Heart left ventricle (tissue), 16 donors: Measurements from ENCODE around the gene IL17A. TPM values are rescaled to one million over a fixed set of nuclear protein-coding genes. Genes with fewer than 3 reads are reported as not detected.

ENCODE experiments used
- ATAC-seq, 4 donors: fragments of 200-7000 bp; cut with Tn5 transposase; one replicate each; pipeline ENCODE4 v1.9.1; 2020 to 2022; ENCODE audit warnings: moderate library complexity in 4 of 4, mild to moderate bottlenecking in 3 of 4, moderate number of reproducible peaks in 1 of 4
- DNase-seq, 5 donors: peaks; one replicate each; pipeline ENCODE4 v3.0.0-alpha.2; 2020
- H3K27ac ChIP-seq, 12 donors: fragments of 200-600 bp; sonication (generic) in 4 of 12; one replicate each; pipeline versions ENCODE4 v1.5.0 to v1.8.0; 2016 to 2022; ENCODE audit warnings: mild to moderate bottlenecking in 2 of 12
- H3K27me3 ChIP-seq, 9 donors: fragments of 200-600 bp; sonication (generic) in 2 of 9; one replicate each; pipeline versions ENCODE4 v1.5.1 to v1.8.0; 2016 to 2022; ENCODE audit warnings: mild to moderate bottlenecking in 3 of 9
- H3K36me3 ChIP-seq, 9 donors: fragments of 200-600 bp; sonication (generic) in 2 of 9; one replicate each; pipeline versions ENCODE4 v1.5.0 to v1.8.0; 2018 to 2022; ENCODE audit warnings: mild to moderate bottlenecking in 2 of 9
- H3K4me1 ChIP-seq, 12 donors: fragments of 200-600 bp; sonication (generic) in 4 of 12; one replicate each; pipeline versions ENCODE4 v1.5.0 to v1.8.0; 2016 to 2022; ENCODE audit warnings: mild to moderate bottlenecking in 3 of 12
- H3K4me3 ChIP-seq, 12 donors: fragments of 200-600 bp; sonication (generic) in 4 of 12; one replicate each; pipeline versions ENCODE4 v1.5.0 to v1.8.0; 2017 to 2022; ENCODE audit warnings: mild to moderate bottlenecking in 9 of 12, moderate library complexity in 4 of 12
- H3K9me3 ChIP-seq, 12 donors: fragments of 200-600 bp; sonication (generic) in 4 of 12; one replicate each; pipeline versions ENCODE4 v1.5.0 to v1.8.0; 2016 to 2022; ENCODE audit warnings: mild to moderate bottlenecking in 1 of 12
- POLR2A ChIP-seq, 2 donors: fragments of 450-650 bp; IDR thresholded peaks; one replicate each; pipeline ENCODE4 v1.6.1; 2017; ENCODE audit warnings: antibody characterized with exemption in 2 of 2, mild to moderate bottlenecking in 2 of 2, moderate library complexity in 2 of 2
- WGBS, 4 donors: extraction: QIAGEN DNeasy Blood & Tissue Kit in 2 of 4; methylation state at CpG; one replicate each; pipeline versions ENCODE4 v1.1.5 to v1.1.7; 2013 to 2018; 5-methylcytosine and 5-hydroxymethylcytosine counted together
- intact Hi-C, 10 donors: fragments of 100-400 bp; cut with DNase I; formaldehyde crosslinking; loops; one replicate each; pipeline versions ENCODE4 v1.11.1 to v1.14.2; 2022
- polyA plus RNA-seq, 2 donors: library from polyadenylated mRNA; stranded (reverse); fragments of 200-250 nt; gene quantifications; one replicate each; pipeline ENCODE4 v1.2.3, GENCODE V29; 2013
- total RNA-seq, 9 donors: library from RNA; depleted of rRNA in 2 of 9; stranded (reverse); fragments of >200 nt in 2 of 9; fragmentation: NEBNext Ultra II Directional in 3 of 9; extraction: Animal tissue kit (Norgen Biotek cat#: 25700) in 3 of 9; gene quantifications; one replicate each; pipeline versions ENCODE4 v1.1.0 to v1.2.4, GENCODE V29; 2016 to 2023
- TF ChIP-seq, protein P1 (sequence below), 12 donors: fragments of 200-600 bp; sonication (generic) in 4 of 12; IDR thresholded peaks; one replicate each; pipeline versions ENCODE4 v1.5.0 to v1.8.0; 2018 to 2022; ENCODE audit warnings: antibody characterized with exemption in 12 of 12, mild to moderate bottlenecking in 5 of 12
- donor health status: ischemic (EF 13 %, LVEDD 7.1; RV severe dilation, severe dysfunction).
- donor health status: healthy with polysubstance abuse.
- donor health status: DM: no; HTN: yes; CAD: no.
- donor health status: DM: no; HTN: no; CAD: no.
- donor health status: ischemic (EF 25% LVEDD 6.9; RV normal size, moderate dysfunction).
- donor health status: ischemic (EF 25% LVEDD 5.7; RV mildly dilated, moderate dysfunction).
- donor health status: healthy.
- donor health status: DM: yes; HTN: yes; CAD: no.
- donor health status: ischemic (EF 35%, LVEDD 5.7; RV mildly dilated, moderate dysfunction).
- donor health status: nonischemic (EF 11% LVEDD 7.7; RV severe dilation, severe dysfunction).
- donor health status: DM: yes; HTN: yes; CAD: no.
- donor health status: PGD.
- donor health status: ischemic (EF 29% LVEDD 5.4; RV normal size, mild dysfunction).
- donor health status: nonischemic (EF 23%, LVEDD 6.1; RV moderate dilation, normal function).

Gene IL17A
- total and polyA plus RNA-seq, 11 donors, result not detected

DNA sequence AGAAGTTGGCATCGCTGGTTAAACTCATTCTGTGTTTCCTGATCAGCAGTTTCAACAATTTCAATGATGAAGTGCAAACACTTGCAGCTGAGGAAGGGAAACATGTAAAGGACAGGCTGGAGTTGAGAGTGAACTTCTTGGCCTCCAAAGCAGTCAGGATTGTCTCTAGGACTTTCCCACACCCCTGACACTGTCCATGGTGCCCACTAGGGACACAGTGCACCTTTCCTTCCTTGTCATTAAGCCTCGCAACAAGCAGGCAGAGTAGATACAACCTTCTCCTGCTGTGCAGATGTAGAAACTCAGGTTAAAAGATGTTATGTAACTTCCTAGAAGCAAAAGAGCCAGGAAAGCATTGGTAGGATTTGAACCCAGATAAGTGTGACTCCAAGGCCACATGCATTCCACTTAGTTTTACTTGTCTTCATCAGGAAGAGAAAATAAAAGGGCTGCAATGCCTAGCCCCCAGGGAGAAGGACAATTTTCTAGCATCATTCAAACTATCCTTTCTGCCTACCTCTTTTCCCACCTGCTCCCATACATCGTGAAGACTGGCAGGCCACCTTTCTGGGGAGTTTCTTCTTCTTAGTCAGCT, 39.2 kb upstream of the IL17A start:
- TF ChIP-seq POLR2A (IDR thresholded peaks at IDR 0.05), result no peak
- TF ChIP-seq, protein P1, sequence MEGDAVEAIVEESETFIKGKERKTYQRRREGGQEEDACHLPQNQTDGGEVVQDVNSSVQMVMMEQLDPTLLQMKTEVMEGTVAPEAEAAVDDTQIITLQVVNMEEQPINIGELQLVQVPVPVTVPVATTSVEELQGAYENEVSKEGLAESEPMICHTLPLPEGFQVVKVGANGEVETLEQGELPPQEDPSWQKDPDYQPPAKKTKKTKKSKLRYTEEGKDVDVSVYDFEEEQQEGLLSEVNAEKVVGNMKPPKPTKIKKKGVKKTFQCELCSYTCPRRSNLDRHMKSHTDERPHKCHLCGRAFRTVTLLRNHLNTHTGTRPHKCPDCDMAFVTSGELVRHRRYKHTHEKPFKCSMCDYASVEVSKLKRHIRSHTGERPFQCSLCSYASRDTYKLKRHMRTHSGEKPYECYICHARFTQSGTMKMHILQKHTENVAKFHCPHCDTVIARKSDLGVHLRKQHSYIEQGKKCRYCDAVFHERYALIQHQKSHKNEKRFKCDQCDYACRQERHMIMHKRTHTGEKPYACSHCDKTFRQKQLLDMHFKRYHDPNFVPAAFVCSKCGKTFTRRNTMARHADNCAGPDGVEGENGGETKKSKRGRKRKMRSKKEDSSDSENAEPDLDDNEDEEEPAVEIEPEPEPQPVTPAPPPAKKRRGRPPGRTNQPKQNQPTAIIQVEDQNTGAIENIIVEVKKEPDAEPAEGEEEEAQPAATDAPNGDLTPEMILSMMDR (IDR thresholded peaks at IDR 0.05), result no peak
- H3K9me3 ChIP-seq, result no peaks in the 10 kb centered on the region
- H3K4me3 ChIP-seq, result no peak overlapping the region
- WGBS, 4 donors, result 74 to 84% (median 80%) methylated on average over 3 of the region's 3 CpGs
- no peaks in the 10 kb centered on the region for H3K4me1 ChIP-seq
- no peaks in the 10 kb centered on the region for H3K36me3 ChIP-seq
- H3K27ac ChIP-seq, result no peak overlapping the region
- ATAC-seq (no peak), DNase-seq (no peak)
- peaks cover 0 to 5% (median 0%) of the 10 kb centered on the region in 9 donors for H3K27me3 ChIP-seq
- intact Hi-C loops, result no loop called here

GRCh38 chr6:52149076-52149475, 37.1 kb upstream of the IL17A start:
- TF ChIP-seq, protein P1 (IDR thresholded peaks at IDR 0.05), result no peak
- no peak for TF ChIP-seq POLR2A (IDR thresholded peaks at IDR 0.05)
- H3K4me3 ChIP-seq, result no peak overlapping the region
- no peak overlapping the region for H3K27ac ChIP-seq
- H3K27me3 ChIP-seq, result peaks cover 0 to 3% (median 0%) of the 10 kb centered on the region in 9 donors
- intact Hi-C loops, result no loop called here
- no peak for ATAC-seq
- DNase-seq, result no peak
- H3K9me3 ChIP-seq, result no peaks in the 10 kb centered on the region
- H3K4me1 ChIP-seq, result no peaks in the 10 kb centered on the region
- no peaks in the 10 kb centered on the region for H3K36me3 ChIP-seq

- Histone ChIP-seq H3K9me3 (no peaks in the 10 kb centered on the region), H3K36me3 (no peaks in the 10 kb centered on the region), H3K4me1 (no peaks in the 10 kb centered on the region), H3K4me3 (no peak overlapping the region), H3K27ac (no peak overlapping the region), H3K27me3 (peaks cover 0 to 3% (median 0%) of the 10 kb centered on the region in 9 donors)
- ATAC-seq (no peak), DNase-seq (no peak)
- TF ChIP-seq, protein P1 (IDR thresholded peaks at IDR 0.05), result no peak
- no peak for TF ChIP-seq POLR2A (IDR thresholded peaks at IDR 0.05)
- WGBS, 4 donors, result 88 to 97% (median 89%) methylated on average over 2 of the region's 2 CpGs
- intact Hi-C loops, result no loop called here
Measured at GRCh38 chr6:52149949-52150348, 36.2 kb upstream of the IL17A start.

- no peak for DNase-seq
- no peaks in the 10 kb centered on the region for H3K9me3 ChIP-seq
- intact Hi-C loops, result no loop called here
- H3K4me1 ChIP-seq, result peaks cover 0 to 3% (median 0%) of the 10 kb centered on the region in 12 donors
- H3K4me3 ChIP-seq, result no peak overlapping the region
- H3K36me3 ChIP-seq, result no peaks in the 10 kb centered on the region
- TF ChIP-seq, protein P1 (IDR thresholded peaks at IDR 0.05), result no peak
- TF ChIP-seq POLR2A (IDR thresholded peaks at IDR 0.05), result no peak
- H3K27ac ChIP-seq, result no peak overlapping the region
- peaks cover 0 to 3% (median 0%) of the 10 kb centered on the region in 9 donors for H3K27me3 ChIP-seq
- ATAC-seq, result no peak
Measured at GRCh38 chr6:52152070-52152423, 34.1 kb upstream of the IL17A start.
